Spleen (tissue), 11 donors: ENCODE data around the gene PPCDC. TPM values are rescaled to one million over a fixed set of nuclear protein-coding genes. Genes with fewer than 3 reads are reported as not detected.

ENCODE experiments used
- DNase-seq: peaks from one replicate; pipeline ENCODE4 v3.0.0-alpha.2; 2020
- H3K27ac ChIP-seq, 8 donors: fragments of 200-600 bp; sonication (generic) in 7 of 8; 1 replicate in 4 of 8; 2 replicates in 4 of 8; pipeline versions ENCODE4 v1.5.0 to v1.8.0; 2016 to 2021; ENCODE audit warnings: inconsistent platforms in 4 of 8, mild to moderate bottlenecking in 4 of 8, moderate library complexity in 1 of 8
- H3K27me3 ChIP-seq, 7 donors: fragments of 200-600 bp; sonication (generic) in 6 of 7; replicated peaks in 1 of 7; 1 replicate in 4 of 7; 2 replicates in 3 of 7; pipeline versions ENCODE4 v1.5.0 to v1.8.0; 2016 to 2021; ENCODE audit warnings: inconsistent platforms in 3 of 7, mild to moderate bottlenecking in 1 of 7
- H3K36me3 ChIP-seq, 6 donors: fragments of 200-600 bp; sonication (generic) in 5 of 6; 1 replicate in 4 of 6; 2 replicates in 2 of 6; pipeline versions ENCODE4 v1.5.0 to v1.8.0; 2016 to 2021; ENCODE audit warnings: inconsistent platforms in 2 of 6
- H3K4me1 ChIP-seq, 6 donors: fragments of 200-600 bp; sonication (generic) in 5 of 6; 1 replicate in 3 of 6; 2 replicates in 3 of 6; pipeline versions ENCODE4 v1.5.0 to v1.8.0; 2016 to 2021; ENCODE audit warnings: inconsistent platforms in 3 of 6
- H3K4me3 ChIP-seq, 8 donors: fragments of 200-600 bp; sonication (generic) in 7 of 8; 1 replicate in 4 of 8; 2 replicates in 4 of 8; pipeline versions ENCODE4 v1.5.0 to v1.8.0; 2016 to 2021; ENCODE audit warnings: inconsistent platforms in 4 of 8, mild to moderate bottlenecking in 4 of 8, moderate library complexity in 2 of 8
- H3K9me3 ChIP-seq, 8 donors: fragments of 200-600 bp; sonication (generic) in 7 of 8; 1 replicate in 4 of 8; 2 replicates in 4 of 8; pipeline versions ENCODE4 v1.5.0 to v1.8.0; 2016 to 2021; ENCODE audit warnings: inconsistent platforms in 4 of 8
- CTCF ChIP-seq, 11 experiments: fragments of 200-600 bp in 7 of 11; fragments of 450-650 bp in 4 of 11; sonication (generic) in 4 of 11; IDR thresholded peaks in 8 of 11; conservative IDR thresholded peaks in 3 of 11; 1 replicate in 7 of 11; 2 replicates in 4 of 11; pipeline versions ENCODE4 v1.4.0 to v1.8.0; 2016 to 2021; ENCODE audit warnings: antibody characterized with exemption in 11 of 11, inconsistent platforms in 4 of 11, mild to moderate bottlenecking in 1 of 11
- POLR2A ChIP-seq, 3 donors: fragments of 450-650 bp; IDR thresholded peaks; one replicate each; pipeline ENCODE4 v1.5.1; 2017; ENCODE audit warnings: antibody characterized with exemption in 3 of 3, mild to moderate bottlenecking in 1 of 3
- POLR2AphosphoS5 ChIP-seq, 3 donors: sonication (generic); formaldehyde crosslinking; IDR thresholded peaks; one replicate each; pipeline ENCODE4 v1.5.1; 2017; ENCODE audit warnings: antibody characterized with exemption in 3 of 3
- WGBS, 5 donors: extraction: QIAGEN DNeasy Blood & Tissue Kit in 3 of 5; methylation state at CpG; one replicate each; pipeline versions ENCODE4 v1.1.5 to v1.1.7; 2013 to 2018; 5-methylcytosine and 5-hydroxymethylcytosine counted together
- intact Hi-C: fragments of 100-400 bp; cut with DNase I; formaldehyde crosslinking; loops from one replicate; pipeline ENCODE4 v1.15.0; 2023; ENCODE audit warnings: low total_unique reads
- polyA plus RNA-seq, 3 donors: library from polyadenylated mRNA; stranded (reverse); fragments of 200-250 nt; gene quantifications; one replicate each; pipeline ENCODE4 v1.2.1, GENCODE V29; 2013
- total RNA-seq, 7 donors: library from RNA; depleted of rRNA in 3 of 7; stranded (reverse); fragments of >200 nt in 3 of 7; fragmentation: NEBNext Ultra II Directional in 4 of 7; extraction: Animal tissue kit (Norgen Biotek cat#: 25700) in 4 of 7; gene quantifications; one replicate each; pipeline versions ENCODE4 v1.1.0 to v1.2.1, GENCODE V29; 2016 to 2021
- donor health status: healthy with polysubstance abuse.
- donor health status: DM: no; HTN: no; CAD: no; lungs with moderate emphysema.
- donor health status: DM: no; HTN: no; CAD: no.
- donor health status: Bipolar disorder and iron deficiency.
- donor health status: healthy.
- donor health status: DM: no; HTN: no; CAD: no.
- donor health status: DM: yes; HTN: yes; CAD: no.

Gene PPCDC
- total and polyA plus RNA-seq, 10 donors: 13.8 to 29.0 (median 22.2) TPM

GRCh38 chr15:75038231-75038630, 14.8 kb downstream of the PPCDC start:
- TF ChIP-seq POLR2AphosphoS5 (IDR thresholded peaks at IDR 0.05) (no peak), CTCF (IDR thresholded peaks at IDR 0.05 in 8 of 11, conservative IDR thresholded peaks at IDR 0.05 in 3 of 11) (no peak), POLR2A (IDR thresholded peaks at IDR 0.05) (no peak)
- no peaks in the 10 kb centered on the region for H3K9me3 ChIP-seq
- intact Hi-C loops: no loop called here
- no peak overlapping the region for H3K4me3 ChIP-seq
- H3K27ac ChIP-seq: no peak overlapping the region
- no peak for DNase-seq
- no peaks in the 10 kb centered on the region for H3K27me3 ChIP-seq
- H3K36me3 ChIP-seq: peaks cover 0 to 18% (median 0%) of the 10 kb centered on the region in 6 donors
- peaks cover 11 to 65% (median 40%) of the 10 kb centered on the region in 6 donors for H3K4me1 ChIP-seq
- 65 to 84% (median 75%) methylated on average over 3 of the region's 3 CpGs for WGBS, 5 donors

GRCh38 chr15:75042730-75043508, 19.5 kb downstream of the PPCDC start:
- peak overlapping the region; percentile 72 to 97 (median 94) for H3K27ac ChIP-seq
- DNase-seq: peak; percentile 99
- H3K4me3 ChIP-seq: peak overlapping the region in 1 of 8 donors; percentile 61
- intact Hi-C loops: loop anchor here (5.0 kb wide), 1 partner anchor 159 kb away; the partner anchor contains the start of gene C15orf39
- no peaks in the 10 kb centered on the region for H3K27me3 ChIP-seq
- WGBS, 5 donors: 12 to 20% (median 15%) methylated on average over 7 to 12 of the region's 12 CpGs
- H3K36me3 ChIP-seq: peaks cover 0 to 10% (median 0%) of the 10 kb centered on the region in 6 donors
- H3K4me1 ChIP-seq: peaks cover 58 to 88% (median 72%) of the 10 kb centered on the region in 6 donors
- TF ChIP-seq POLR2A (IDR thresholded peaks at IDR 0.05): peak in 2 of 3 donors; percentile 3 to 81
- peak; percentile 67 to 98 (median 90) for TF ChIP-seq CTCF (IDR thresholded peaks at IDR 0.05 in 8 of 11, conservative IDR thresholded peaks at IDR 0.05 in 3 of 11)
- peak; percentile 95 to 96 (median 95) for TF ChIP-seq POLR2AphosphoS5 (IDR thresholded peaks at IDR 0.05)
- H3K9me3 ChIP-seq: no peaks in the 10 kb centered on the region

GRCh38 chr15:75043509-75044257, 20.3 kb downstream of the PPCDC start:
- peak in 9 of 11 experiments; percentile 11 to 58 (median 45) for TF ChIP-seq CTCF (IDR thresholded peaks at IDR 0.05 in 8 of 11, conservative IDR thresholded peaks at IDR 0.05 in 3 of 11)
- TF ChIP-seq POLR2AphosphoS5 (IDR thresholded peaks at IDR 0.05): peak; percentile 87 to 91 (median 90)
- TF ChIP-seq POLR2A (IDR thresholded peaks at IDR 0.05): peak in 1 of 3 donors; percentile 38
- intact Hi-C loops: loop anchor here (5.0 kb wide), 1 partner anchor 159 kb away; the partner anchor contains the start of gene C15orf39
- Histone ChIP-seq H3K4me1 (peaks cover 62 to 89% (median 73%) of the 10 kb centered on the region in 6 donors), H3K9me3 (no peaks in the 10 kb centered on the region), H3K4me3 (peak overlapping the region in 4 of 8 donors; percentile 1 to 61 (median 12)), H3K27ac (peak overlapping the region; percentile 72 to 97 (median 94)), H3K36me3 (peaks cover 0 to 13% (median 0%) of the 10 kb centered on the region in 6 donors), H3K27me3 (no peaks in the 10 kb centered on the region)
- DNase-seq: peak; percentile 97
- WGBS, 5 donors: 13 to 36% (median 24%) methylated on average over 18 to 20 of the region's 20 CpGs
